Stimulated activated CD4-positive, alpha-beta T cell treated with anti-CD3 and anti-CD28 coated beads, Interleukin-1b, Interleukin-23, amount 100 ng/mL, for 4 hours (primary cell): ENCODE measurements around the gene BTBD16.
A peak's percentile ranks its signal among the peaks of the same experiment; 100 is the strongest.

Experiments used
- DNase-seq, 2 donors: peaks; one replicate each; pipeline ENCODE4 v3.0.0-alpha.2; 2020; ENCODE audit warnings: low read depth in 2 of 2

The BTBD16 gene

DNA sequence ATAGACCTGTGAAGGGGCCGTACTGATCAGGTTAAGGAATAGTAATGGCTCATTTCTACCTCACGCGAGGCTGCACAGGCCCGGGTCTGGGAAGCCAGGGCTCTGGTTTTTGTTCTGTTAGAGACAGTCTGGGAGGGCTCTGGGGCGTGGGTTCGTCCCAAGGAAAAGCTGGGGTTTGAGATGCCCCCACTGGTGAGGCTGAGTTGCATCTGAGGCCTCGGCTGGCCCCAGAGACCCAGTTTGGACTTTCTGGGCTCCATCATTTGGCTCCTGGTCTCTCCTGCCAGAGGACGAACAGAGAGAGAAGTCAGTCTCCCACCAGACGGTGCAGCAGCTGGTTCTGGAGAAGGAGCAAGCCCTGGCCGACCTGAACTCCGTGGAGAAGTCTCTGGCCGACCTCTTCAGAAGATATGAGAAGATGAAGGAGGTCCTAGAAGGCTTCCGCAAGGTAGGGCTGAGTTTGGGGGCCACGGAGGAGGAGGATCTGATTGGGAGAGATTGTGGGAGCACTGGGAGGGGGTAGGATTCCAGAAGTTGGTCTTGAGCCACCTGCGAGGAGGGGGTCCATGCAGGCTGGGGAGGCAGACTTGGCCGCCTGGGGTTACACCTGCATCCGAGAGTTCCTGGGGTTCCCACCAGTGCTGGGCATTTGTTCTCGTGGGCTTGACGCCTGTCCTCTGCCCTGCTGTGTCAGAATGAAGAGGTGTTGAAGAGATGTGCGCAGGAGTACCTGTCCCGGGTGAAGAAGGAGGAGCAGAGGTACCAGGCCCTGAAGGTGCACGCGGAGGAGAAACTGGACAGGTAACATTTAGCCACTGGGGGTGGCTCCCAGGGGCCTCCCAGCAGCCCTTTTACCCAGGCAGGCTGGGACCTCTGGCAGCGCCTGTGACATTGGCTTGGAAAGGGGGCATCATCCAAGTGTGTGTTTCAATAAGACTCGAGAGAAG lies 22.5 kb upstream of the BTBD16 start:
- no peak for DNase-seq

DNA sequence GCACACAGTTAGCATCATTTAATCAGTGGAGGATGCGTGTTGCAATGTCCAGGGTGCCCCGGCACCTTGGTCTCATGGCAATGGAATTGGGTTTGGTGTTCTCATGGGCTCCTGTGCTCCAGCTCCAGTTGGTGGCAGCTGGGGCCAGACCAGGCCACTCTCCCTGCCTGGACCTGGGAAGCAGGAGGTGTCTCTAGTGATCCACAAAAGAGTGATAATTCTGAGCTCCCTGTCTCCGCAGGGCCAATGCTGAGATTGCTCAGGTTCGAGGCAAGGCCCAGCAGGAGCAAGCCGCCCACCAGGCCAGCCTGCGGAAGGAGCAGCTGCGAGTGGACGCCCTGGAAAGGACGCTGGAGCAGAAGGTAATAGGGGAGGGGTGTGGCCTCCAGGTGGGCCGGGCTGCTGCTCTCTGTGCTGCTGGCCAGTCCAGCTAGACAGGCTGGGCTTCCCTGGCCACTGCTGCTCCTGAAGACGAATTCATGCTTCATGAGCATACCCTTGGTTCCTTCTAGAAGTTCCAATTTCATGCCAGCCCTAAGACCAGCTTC lies 21.7 kb upstream of the BTBD16 start:
- no peak for DNase-seq

DNA sequence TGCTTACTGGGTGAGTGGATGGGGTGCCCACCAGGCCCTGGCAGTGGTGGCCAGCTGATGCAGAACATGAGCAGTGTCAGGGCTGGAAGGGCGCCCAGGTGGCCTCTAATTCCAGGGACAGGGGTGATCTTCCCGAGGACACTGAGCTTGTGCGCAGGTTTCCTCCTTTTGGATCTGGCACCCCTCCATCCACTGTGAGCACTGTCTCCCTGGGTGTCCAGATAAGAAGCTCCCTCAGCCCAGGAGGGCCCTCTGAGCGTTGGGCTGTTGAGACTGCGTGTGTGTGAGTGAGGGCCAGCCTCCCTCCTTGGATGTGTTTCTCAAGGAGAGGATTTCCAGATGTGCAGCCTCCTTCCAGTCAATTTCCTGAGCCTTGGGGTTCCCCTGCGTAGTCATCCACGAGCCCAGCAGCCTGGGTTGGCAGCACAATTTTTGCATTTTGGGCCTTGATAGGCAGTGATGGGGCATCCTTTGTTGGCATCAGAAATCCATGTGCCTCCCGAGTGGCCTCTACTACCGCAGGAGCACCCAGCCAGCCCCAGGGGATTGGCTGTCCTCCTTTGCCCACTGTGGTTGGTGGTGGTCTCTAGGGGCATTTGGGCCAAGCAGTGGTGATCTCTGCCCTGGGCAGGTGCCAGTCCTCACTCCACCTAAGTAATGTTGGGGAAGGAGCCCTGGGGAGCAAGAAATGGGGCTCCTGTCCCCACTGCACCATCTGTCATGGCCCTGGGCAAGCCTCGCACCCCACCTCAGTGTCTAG lies 20.9 kb upstream of the BTBD16 start:
- no peak for DNase-seq

DNA sequence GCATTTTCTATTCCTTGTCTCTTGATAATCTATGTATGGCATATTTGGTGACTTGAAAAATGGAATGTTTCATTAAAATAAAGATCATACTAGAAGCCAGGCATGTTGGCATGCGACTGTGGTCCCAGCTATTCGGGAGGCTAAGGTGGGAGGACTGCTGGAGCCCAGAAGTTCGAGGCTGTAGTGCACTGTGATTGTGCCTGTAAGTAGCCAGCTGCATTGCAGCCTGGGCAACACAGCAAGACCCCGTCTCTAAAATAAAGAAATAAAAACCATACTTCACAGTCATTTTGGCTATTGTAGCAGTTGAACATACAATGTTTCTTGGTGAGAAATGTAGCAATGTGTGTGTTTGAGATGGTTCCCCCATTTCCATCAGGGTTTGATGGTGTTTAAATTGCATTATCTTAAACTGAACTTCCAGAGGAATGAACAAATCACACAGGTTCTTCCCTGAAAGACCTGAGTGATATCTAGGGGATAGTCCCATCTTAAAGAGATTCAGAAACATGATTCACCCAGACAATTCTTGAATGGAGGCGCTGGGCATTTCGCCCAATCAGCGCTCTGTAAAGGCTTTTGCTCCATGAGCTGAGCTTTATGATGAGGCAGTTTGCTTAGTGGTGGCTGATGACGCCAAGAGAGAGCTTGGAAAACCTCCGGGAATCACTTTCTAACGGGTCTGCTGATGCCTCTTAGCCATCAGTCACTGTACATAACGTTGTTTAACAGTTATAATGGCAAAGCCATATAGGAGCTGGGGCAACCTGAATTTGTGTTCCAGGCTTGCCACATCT lies 19.4 kb upstream of the BTBD16 start:
- DNase-seq: no peak

DNA sequence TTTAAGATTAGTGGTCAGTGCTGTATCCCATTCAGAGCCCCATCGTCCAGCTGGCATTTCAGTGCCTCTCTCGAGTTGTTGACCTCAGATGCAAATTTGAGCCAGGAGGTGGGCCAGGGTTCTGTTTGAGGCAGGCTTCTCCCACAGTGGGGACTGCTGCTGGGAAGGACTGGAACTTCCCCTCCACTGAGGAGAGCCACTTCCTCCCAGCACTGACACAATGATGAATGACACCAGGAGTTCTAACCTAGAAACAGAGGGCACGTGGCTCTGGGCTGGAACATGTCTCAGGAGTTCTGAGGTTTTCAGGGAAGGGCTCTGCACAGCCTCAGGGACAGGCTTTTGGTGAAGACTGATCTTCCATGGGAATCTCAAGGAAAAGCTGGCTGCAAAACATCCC lies 18.3 kb upstream of the BTBD16 start:
- DNase-seq: no peak

DNA sequence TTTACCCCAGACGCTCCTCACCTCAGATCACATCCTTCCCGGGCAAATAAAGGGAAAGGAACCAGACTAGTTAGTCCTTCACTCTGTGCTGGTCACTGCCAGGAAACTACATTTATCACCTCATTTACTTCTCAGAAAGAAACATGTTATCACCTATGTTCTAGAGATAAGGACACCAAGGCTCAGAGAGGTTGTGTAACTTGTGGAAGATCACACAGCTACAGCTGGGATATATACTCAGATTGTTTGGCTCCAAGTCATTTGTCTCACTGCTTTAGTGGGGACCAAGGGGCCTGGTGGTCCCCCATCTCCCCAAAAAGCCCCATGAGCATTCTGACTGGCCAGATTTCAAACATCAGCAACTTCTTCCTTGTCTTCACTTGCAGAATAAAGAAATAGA lies 17.5 kb upstream of the BTBD16 start:
- no peak for DNase-seq

DNA sequence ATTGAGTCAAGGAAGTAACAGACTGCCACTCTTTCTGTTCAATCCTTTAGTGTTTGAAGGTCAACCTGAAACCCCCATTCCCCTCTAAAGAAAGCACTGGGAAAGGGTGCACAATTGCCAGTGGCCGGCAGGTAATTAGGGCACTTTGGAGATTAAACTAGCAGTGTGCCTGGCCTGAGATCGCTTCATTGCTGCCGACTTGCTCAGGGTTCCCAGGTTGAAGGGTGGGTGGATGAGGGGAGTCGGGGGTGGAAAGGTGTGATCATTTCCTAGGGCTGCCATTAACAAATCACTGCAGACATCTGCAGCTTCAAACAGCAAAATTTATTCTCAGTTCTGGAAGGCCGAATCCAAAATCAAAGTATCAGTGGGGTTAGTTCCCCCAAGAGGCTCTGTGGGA lies 16.3 kb upstream of the BTBD16 start:
- DNase-seq: no peak

DNA sequence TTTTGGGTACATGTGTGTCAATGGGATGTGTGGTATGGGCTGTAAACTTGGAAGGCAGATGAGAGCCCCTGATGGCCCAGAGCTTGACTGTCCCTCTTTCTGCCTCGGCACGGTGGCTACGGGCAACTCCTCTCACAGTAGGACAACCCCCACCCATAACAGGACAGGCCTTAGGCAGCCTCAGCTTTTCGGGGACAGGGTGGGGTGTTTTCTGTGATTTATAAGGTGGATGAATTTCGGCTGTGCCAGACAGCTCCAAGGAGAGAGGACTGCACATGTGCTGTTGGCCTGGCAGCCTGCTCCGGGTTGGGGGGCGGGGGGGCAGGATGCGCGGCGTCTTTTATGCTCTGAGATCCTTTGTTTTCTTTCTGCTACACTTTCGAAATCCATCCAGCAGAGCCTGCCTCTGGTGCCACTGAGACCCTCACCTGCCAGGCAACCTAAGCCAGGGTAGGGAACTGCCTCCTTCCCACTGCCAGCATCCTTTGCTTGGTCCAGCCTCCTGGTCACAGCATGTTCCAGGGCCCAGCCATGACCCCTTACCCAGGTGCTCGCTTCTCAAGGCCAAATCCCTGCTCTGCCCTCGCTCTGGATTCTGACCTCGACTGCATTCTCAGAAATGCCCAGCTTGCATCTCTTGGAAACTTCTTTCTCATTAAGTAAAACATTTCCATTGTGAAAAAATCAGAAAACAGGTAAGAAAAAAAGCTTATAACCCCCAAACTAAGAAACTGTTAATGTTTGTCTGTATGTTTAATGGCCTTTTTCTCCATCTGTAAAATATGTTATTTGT lies 15.4 kb upstream of the BTBD16 start:
- no peak for DNase-seq

DNA sequence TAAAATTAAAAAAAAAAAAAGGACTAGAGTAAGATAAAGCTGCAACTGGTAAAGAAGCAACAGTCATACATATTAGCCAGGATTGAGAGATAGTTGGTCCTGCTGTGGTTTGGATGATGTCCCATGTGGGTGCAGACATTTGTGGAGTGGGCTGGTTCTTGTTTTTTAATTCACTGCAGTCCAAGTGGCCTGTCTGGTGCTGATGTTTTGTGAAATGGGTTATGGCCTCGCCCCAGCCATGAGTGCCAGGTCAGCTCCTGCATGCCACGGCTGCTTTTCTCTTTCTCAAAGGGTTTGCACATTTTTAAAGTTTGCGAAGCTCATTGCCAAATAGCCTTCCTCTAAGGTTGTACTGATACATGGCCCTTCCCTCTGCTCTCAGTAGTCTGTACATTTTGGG lies 14.1 kb upstream of the BTBD16 start:
- DNase-seq: no peak

DNA sequence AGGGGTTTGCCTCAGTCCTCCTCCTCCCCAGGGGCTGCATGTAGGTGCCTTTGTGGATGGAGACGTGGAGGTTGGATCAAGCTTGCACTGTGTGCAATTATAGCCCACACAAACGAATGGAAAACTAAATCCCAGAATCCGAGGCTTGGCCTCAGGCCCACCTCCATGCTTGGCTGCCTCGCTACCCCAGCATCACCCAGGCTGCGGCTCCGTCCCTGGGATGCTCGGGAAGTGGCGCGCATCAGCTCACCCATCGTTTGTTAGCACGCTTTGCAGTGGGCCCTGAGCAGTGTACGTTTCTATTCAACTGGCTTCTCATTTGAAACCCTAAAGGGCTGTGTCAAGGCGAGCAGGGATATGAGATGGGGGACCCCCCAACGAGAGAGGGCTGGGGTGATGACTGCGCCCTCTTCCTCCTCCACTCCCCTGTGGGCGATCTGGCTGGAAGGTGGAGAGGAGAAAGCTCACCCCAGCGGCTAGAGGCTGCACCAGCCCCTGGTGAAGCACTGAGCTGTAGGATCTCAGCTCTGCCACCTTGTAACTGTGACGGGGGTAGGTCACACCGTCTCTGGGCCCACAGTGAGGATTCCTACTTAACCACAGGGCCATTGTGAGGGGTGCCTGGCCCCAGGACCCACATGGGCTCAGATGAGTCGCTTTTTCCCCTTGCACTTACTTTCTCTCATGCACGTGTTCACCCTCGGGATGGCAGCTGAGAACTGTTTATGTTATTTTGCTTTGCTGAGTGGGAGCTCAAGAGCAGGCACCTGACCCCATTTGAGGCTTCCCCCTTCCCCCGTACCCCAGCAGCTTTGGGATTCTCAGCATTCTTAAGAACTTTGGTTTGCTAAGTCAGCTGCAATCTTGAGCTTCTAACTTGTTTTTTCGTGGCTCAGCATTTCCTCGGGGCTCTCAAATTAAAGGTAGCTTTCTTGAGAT lies 12.7 kb upstream of the BTBD16 start:
- DNase-seq: no peak

DNA sequence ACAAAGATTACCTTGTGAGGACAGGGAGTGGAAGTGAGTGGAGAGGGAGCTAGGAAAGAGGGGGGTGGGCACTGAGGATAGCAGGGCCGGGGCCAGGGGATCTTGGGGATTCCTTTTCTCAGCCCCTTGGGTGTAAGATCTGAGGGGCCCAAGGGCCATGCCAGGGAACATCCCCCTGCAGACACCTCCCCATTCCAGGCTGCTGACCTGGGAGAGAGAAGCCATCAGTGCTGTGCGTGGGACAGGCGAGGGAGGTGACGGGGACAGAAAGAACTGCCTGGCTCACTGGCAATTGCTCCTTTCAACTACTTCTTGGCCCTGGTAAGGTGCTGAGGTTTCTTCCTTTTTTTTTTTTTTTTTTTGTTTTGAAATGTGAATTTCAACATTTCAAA lies 12.0 kb upstream of the BTBD16 start:
- DNase-seq: no peak

DNA sequence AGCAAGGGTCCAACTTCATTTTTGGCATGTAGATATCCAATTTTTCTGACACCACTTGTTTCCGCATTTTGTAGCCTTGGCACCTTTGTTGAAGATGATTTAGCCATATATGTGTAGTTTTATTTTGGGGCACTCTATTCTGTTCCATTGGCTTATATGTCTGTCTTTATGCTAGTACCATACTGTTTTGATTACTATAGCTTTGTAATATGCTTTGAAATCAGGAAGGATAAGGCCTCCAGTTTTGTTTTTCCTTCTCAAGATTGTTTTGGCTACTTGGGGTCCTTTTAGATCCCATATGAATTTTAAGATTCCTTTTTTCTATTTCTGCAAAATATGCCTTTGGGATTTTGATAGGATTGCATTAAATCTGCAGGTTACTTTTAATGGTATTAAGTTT lies 9.5 kb upstream of the BTBD16 start:
- DNase-seq: no peak

DNA sequence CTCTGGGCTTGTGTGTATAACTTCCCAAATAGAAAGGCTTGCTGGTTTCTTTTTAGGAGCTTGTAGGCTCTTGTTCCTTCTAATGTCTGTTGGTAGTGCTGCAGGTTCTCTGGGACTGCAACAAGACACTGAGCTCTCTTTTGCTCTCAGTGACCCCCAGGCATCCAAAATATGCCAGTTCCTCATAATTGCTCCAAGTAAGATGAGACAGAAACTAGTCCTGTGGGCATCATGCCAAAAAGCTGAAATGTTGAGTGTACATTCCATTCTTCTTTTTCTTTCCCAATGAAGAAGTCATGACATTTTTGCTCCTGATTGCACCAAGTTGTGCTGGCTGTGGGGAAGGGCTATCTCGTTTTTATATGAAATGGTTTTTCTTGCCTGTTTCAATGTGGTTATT lies 7.1 kb upstream of the BTBD16 start:
- no peak for DNase-seq

DNA sequence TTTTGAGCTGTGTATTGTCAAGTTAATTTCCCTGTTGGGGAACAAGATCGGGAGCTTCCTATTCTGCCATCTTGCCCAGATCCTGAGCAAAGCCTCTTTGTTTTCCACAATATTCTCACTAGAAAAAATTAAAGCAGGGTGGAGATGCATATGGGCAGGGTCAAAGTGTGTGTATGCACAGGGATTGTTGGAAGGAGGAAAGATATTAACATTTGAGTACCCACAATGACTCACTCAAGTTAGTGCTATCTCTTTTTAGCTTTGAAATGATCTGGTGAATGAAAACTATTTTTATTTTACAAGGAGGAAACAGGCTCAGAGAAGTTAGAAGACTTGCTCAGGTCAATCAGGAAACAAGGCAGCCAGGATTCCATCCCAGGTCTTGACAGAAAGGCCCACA lies 6.7 kb upstream of the BTBD16 start:
- no peak for DNase-seq

DNA sequence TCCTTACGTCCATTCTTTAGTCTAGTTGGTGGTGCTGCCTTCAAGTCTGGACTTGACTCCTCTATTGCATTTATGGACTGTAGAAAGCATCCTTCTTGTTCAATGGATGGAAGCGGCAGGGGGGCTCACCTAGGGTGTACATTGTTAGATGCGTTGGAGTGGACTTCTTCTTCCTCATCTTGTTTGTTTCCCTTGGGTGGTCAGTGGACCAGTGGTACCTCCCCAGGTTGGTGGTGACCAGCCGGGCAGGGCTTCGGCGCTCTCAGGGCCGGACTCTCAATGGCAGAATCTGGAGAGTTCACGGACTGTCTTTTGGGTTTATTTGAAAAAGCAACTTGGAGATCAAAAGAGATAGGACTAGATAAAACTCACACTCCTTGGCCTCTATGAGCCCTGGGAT lies 6.2 kb upstream of the BTBD16 start:
- no peak for DNase-seq

DNA sequence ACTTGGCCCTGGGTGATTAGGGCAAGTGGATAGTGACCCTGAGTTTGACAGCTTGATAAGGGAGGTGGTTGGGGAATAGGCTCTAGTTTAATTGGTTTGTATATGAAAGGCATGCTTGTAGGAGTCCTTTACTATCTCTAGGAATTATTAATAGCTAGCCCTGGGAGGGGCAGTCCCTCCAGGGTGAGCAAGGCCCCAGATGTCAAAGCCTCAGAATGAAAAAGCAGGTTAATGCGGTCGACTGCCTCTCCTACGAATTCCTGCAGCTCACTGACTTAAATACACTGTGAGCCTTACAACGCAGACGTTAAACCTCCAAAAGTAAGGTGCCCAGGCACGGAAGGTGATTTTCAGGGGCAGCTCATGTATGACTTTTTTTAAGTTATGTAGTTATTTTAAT lies 5.2 kb upstream of the BTBD16 start:
- no peak for DNase-seq

DNA sequence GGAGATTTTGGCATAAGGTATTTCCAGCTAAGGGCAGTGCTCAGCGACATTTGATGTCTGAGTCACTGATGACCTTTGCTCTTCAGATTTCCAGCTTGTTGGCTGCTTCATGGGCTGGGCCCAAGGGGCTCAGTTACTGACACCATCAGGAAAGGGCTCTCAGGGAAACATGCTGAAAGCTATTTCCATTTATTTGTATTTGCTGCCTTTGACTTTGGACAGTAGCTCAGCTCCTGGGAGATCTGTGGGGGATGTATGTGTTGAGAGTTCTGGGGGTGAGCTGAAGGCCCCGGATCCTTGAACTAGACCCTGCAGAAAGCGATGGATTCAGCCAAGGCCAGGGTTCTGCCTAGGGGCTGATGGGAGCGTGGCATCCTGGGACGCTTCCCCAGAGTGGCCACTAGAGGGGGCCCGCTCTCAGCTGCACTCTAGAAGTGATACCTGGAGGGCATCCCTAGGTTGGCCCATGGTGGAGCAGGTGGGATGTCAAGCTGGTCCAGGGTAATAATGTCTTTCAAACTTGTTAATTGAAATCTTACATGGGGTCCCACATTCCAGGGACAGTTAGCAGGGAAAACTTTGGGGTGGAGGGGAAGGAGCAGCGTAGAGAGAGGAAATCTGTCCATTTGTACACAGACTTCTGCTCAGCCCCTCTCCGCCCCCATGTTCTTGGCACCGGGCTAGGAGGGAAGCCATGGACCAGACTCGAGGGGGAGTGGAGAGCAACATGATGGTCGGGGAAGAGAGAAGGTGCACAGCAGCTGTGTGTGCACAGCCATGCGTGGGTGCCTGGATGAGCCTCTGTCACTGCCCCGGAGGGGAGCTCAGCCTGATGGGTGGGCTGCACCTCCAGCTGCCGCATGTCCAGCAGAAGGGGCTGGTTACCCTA lies 3.0 kb upstream of the BTBD16 start:
- DNase-seq: peak; percentile 5 to 21

DNA sequence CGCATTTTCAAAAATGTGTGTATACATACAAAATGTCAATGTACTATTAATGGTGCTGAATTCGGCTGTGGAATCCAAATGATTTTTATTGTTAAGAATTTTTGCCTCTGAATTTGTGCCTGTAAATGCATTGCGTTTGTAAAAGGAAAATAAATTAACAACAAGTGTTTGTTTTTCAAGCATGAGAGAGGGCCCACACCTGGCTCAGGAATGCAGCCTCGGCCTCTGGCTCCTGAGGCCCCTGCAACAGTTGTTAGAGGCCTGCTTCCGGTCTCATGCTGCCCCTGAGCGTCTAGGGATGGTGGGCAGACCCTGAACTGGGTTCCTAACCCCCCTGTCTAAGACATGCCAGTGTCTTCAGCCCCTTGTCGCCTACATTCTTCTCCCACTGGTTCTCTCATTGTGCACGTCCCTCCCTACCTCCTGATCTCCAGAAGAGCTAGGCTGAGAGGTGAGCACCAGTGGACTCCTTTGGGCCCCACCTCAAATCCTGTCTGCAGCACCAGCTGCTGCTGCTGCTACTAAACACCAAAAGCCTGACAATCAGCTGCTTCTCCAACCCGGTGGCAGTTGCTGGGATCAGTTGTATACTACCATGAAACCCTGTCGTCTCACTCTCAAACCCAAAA lies 1.9 kb upstream of the BTBD16 start:
- no peak for DNase-seq
